K562 (cell line): Measurements from ENCODE around the gene PGD.

Experiments
- GABPB1 ChIP-seq: sonication (generic); formaldehyde crosslinking; IDR thresholded peaks from 2 replicates; pipeline ENCODE4 v1.8.0; 2022; ENCODE audit warnings: mild to moderate bottlenecking, missing genetic modification reagents
- POLR2A ChIP-seq: fragments of 450-650 bp; conservative IDR thresholded peaks from 2 replicates; pipeline ENCODE4 v1.6.1; 2016
- SMARCE1 ChIP-seq: fragments of 450-650 bp; IDR thresholded peaks from 2 replicates; pipeline ENCODE4 v1.7.1; 2016; ENCODE audit warnings: mild to moderate bottlenecking
- ZC3H8 ChIP-seq: fragments of 450-650 bp; IDR thresholded peaks from 2 replicates; pipeline ENCODE4 v1.6.1; 2017
- ZNF76 ChIP-seq: fragments of 250-450 bp; sonication (Bioruptor Pico); IDR thresholded peaks from 2 replicates; pipeline ENCODE4 v1.4.0; 2020; ENCODE audit warnings: mild to moderate bottlenecking, moderate library complexity, borderline replicate concordance
- TF ChIP-seq, protein P1 (sequence below), 3 experiments: IDR thresholded peaks in 2 of 3; conservative IDR thresholded peaks in 1 of 3; 2 replicates each; pipeline ENCODE4 v1.5.1; 2011 to 2012; ENCODE audit warnings: low read length in 3 of 3, mild to moderate bottlenecking in 3 of 3, control low read depth in 2 of 3, improper control_type of control experiment in 1 of 3, inconsistent platforms in 1 of 3, low read depth in 1 of 3, mixed read lengths in 1 of 3, moderate library complexity in 1 of 3; ENCODE audit not compliant: insufficient read depth in 2 of 3

DNA sequence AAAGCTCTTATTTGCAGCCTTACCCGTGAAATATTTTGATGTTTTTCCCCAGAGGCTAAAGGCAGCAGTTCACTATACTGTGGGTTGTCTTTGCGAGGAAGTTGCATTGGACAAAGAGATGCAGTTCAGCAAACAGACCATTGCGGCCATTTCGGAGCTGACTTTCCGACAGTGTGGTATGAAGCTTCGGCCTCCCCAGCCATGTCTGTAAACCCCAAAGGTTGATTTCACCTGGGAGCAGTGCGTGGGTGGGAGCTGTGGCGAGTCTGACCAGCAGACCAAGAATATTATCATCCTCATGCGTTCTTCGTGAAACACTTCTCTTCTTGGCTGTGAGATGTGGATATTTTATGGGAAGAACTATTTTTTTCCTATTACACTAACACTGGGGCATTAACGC lies 34.9 kb downstream of the PGD start:
- TF ChIP-seq ZNF76 (CRISPR knock-in tag) (no peak), POLR2A (no peak), GABPB1 (no peak), ZC3H8 (no peak), SMARCE1 (no peak)
- TF ChIP-seq, protein P1, sequence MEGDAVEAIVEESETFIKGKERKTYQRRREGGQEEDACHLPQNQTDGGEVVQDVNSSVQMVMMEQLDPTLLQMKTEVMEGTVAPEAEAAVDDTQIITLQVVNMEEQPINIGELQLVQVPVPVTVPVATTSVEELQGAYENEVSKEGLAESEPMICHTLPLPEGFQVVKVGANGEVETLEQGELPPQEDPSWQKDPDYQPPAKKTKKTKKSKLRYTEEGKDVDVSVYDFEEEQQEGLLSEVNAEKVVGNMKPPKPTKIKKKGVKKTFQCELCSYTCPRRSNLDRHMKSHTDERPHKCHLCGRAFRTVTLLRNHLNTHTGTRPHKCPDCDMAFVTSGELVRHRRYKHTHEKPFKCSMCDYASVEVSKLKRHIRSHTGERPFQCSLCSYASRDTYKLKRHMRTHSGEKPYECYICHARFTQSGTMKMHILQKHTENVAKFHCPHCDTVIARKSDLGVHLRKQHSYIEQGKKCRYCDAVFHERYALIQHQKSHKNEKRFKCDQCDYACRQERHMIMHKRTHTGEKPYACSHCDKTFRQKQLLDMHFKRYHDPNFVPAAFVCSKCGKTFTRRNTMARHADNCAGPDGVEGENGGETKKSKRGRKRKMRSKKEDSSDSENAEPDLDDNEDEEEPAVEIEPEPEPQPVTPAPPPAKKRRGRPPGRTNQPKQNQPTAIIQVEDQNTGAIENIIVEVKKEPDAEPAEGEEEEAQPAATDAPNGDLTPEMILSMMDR (IDR thresholded peaks at IDR 0.05 in 2 of 3, conservative IDR thresholded peaks at IDR 0.05 in 1 of 3; ENCODE audit: insufficient read depth in 2 of 3, low read depth in 1 of 3, low read length in 3 of 3), result no peak
